IPS-18c (cell line): ENCODE results near the gene CCDC157.

ENCODE experiments used
- H3K4me3 ChIP-seq: 2 replicates; pipeline ENCODE4 v1.7.0; 2013; ENCODE audit warnings: low read depth, mild to moderate bottlenecking, low read length, moderate library complexity; ENCODE audit not compliant: insufficient read depth
- H3K9me3 ChIP-seq: one replicate; pipeline ENCODE4 v1.6.1; 2013; ENCODE audit warnings: mild to moderate bottlenecking, low read length, moderate library complexity; ENCODE audit not compliant: control insufficient read depth, insufficient read depth

CCDC157 gene

GRCh38 chr22:30340911-30341685 is 15.7 kb upstream of the CCDC157 start:
- Histone ChIP-seq H3K9me3 (no peaks in the 10 kb centered on the region), H3K4me3 (no peak overlapping the region)

- no peak overlapping the region for H3K4me3 ChIP-seq
Observed at GRCh38 chr22:30344447-30345200, 12.2 kb upstream of the CCDC157 start.

DNA sequence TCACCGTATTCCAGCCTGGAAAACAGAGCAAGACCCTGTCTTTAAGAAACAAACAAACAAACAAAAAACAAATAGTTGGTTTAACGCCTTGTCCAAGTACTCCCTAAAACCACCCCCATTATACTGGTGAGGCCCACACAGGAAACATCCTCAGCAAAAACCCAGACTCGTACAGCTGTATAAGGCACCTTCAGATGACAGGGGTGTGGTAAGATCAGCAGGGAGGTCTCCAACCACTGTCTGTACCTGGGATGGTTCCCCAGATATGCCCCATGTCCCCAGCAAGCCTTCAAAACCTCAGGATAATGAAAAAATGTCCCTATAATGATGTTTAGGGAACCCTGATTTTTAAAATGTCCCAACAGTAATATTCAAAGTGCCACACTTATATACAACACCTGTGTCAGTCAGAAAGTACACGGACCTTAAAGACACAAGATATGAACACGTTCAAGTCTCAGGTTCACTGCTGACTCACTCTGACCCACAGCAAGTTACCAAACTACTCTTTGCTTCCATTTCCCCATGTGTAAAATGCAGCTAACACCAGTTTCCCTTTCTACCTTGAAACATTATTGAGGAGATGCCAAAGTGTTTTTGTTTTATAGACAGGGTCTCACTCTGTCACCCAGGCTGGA is 9.4 kb upstream of the CCDC157 start:
- H3K4me3 ChIP-seq = no peak overlapping the region

More at GRCh38 chr22:30344447-30345200, 12.2 kb upstream of the CCDC157 start:
- no peaks in the 10 kb centered on the region for H3K9me3 ChIP-seq

GRCh38 chr22:30348404-30348803 is 8.4 kb upstream of the CCDC157 start:
- no peak overlapping the region for H3K4me3 ChIP-seq
- H3K9me3 ChIP-seq = no peaks in the 10 kb centered on the region

More for the DNA sequence above, 9.4 kb upstream of the CCDC157 start:
- no peaks in the 10 kb centered on the region for H3K9me3 ChIP-seq

DNA sequence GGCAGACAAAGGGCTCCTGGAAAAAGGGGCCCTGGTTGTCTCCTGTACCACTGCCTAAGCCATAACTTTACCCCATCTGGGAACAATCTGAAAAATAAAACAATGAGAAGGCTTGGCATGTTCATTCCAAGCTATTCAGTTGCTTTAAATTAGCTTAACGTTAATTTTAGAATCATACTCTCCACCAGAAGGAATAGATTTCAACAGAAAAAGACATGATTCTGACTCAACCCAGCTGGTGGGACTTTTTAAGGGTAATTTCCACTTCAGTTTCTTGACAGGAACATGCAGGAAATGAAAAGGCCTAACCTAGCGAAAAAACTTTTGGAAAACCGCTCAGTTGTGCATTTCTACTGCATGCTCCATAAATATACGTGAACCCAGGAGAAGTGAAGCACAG is 8.0 kb upstream of the CCDC157 start:
- no peaks in the 10 kb centered on the region for H3K9me3 ChIP-seq
- H3K4me3 ChIP-seq = no peak overlapping the region

DNA sequence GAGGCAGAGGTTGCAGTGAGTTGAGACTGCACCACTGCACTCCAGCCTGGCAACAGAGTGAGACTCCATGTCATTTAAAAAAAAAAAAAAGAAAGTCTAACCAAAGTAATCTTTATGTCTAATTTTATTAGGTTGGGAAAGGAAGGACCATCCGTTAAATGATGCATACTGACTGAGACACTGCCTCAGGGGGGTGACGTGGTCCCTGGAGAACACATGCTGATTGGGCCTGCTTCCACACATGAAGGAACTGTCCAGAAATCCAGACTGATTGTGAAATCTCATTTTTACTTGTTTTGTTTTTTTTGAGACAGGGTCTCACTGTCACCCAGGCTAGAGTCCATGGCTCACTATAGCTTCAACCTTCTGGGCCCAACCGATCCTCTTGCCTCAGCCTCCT is 5.6 kb upstream of the CCDC157 start:
- Histone ChIP-seq H3K4me3 (no peak overlapping the region), H3K9me3 (no peaks in the 10 kb centered on the region)

- H3K4me3 ChIP-seq = no peak overlapping the region
Observed at GRCh38 chr22:30354644-30355043, 2.2 kb upstream of the CCDC157 start.

DNA sequence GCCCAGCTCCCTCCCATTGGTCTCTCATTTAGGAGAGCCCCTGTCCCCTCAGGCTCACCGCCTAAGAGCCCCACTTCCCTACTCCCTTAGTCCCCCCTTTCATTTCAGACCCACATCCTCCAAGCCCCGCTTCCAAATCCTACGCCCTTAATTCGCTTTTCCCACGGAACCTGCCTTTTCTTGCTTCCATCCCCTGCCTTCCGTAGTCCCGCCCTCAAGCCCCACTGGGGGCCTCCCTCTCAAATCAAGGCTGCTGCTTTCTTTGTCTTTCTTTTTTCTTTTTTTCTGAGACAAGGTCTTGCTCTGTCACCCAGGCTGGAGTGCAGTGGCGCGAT is 396 bp downstream of the CCDC157 start:
- peak overlapping the region; percentile 97 for H3K4me3 ChIP-seq
- H3K9me3 ChIP-seq = no peaks in the 10 kb centered on the region

More at GRCh38 chr22:30354644-30355043, 2.2 kb upstream of the CCDC157 start:
- H3K9me3 ChIP-seq = no peaks in the 10 kb centered on the region

GRCh38 chr22:30357650-30358215 is 926 bp downstream of the CCDC157 start:
- Histone ChIP-seq H3K9me3 (no peaks in the 10 kb centered on the region), H3K4me3 (peak overlapping the region; percentile 97; the same call in 1 of the 2 replicates)

DNA sequence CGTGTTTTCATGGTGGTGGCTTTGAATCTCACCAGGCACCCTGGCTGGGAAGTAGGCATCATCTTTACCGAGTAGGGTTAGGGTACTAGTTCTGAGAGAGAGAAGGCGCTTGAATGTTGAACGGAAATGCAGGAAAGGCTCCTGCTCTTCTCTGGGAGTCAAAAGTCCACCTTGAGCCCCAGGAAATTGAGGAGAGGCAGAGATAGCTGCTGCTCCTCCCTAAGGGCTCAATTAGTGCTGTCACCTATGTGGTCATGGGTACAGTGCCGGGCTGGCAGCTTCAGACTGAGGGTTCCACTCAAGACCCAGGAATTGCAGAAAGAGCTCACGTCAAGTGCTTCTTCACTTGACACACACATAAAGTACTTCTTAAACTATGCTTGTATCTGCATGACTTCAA is 1.7 kb downstream of the CCDC157 start:
- H3K9me3 ChIP-seq = no peaks in the 10 kb centered on the region
- no peak overlapping the region for H3K4me3 ChIP-seq

- no peaks in the 10 kb centered on the region for H3K9me3 ChIP-seq
Observed at GRCh38 chr22:30361916-30362650, 5.3 kb downstream of the CCDC157 start.

DNA sequence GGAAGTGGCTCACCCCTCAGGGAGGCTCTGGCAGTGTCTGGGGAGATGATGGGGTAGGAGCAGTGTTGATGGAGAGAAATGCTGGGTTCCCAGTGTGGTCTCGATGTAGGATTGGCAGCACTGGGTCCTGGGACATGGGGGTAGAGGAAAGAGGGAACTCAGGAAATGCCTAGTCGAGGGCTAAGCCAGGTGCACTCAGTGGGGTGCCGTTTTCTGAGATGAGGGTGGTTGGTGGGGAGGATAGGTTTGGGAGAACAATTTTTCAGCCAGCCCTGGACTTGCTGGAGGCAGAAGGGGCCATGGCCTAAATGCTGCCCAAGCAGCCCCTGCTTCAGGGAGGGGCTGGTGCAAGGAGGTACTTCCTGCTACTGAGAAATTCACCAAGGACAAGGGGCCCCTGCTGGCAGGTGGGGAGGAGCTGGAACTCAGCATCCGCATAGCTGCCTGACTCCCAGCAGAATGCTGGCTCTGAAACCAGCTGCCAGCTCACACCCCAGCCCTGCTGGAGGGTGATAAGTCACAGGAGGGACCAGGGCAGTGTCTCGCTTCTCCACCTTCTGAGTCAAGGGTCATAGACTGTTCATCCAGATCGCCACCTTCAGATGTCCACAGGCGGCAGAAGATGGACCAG is 6.0 kb downstream of the CCDC157 start:
- H3K4me3 ChIP-seq = no peak overlapping the region
- no peaks in the 10 kb centered on the region for H3K9me3 ChIP-seq

More at GRCh38 chr22:30361916-30362650, 5.3 kb downstream of the CCDC157 start:
- H3K4me3 ChIP-seq = no peak overlapping the region

DNA sequence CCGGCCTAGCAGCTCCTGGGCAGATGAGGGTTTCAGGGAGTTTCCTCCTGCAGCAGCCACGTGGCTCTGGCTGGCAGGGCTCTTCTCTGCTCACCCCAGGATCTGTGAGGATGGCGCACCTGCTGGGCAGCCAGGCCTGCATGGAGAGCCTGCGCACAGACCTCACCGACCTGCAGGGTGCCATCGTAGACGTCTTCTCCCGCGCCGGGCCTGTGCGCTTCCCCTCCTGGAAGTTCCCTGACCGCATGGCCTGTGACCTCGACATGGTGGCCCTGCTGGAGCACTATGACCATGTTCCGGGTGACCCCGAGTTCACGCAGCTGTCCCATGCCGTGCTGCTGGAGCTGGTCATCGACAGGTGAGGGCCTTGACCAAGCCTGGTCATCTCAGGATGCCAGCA is 9.1 kb downstream of the CCDC157 start:
- Histone ChIP-seq H3K4me3 (no peak overlapping the region), H3K9me3 (no peaks in the 10 kb centered on the region)

GRCh38 chr22:30368420-30368819 is 11.6 kb downstream of the CCDC157 start:
- Histone ChIP-seq H3K9me3 (no peaks in the 10 kb centered on the region), H3K4me3 (no peak overlapping the region)

DNA sequence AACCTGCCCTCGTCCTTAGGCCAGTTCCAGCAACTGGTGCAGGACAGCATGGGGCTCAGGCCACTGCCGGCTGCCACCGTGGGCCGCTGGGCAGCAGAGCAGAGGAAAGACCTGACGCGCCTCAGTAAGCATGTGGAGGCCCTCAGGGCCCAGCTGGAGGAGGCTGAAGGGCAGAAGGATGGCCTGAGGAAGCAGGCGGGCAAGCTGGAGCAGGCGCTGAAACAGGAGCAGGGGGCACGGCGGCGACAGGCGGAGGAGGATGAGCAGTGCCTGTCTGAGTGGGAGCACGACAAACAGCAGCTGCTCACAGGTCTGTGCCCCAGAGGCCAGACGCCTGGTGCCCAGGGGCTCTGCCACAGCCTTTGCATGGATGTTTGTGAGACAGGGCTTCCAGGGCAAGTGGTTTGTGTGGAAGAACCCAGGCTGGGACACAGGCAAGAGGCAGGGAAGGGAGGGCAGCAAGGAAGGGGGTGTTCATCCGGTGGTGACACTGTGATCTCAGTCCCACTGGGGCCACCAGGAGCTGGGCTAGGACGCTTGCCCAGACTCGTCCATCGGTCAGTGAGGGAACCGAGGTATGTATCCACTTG is 13.9 kb downstream of the CCDC157 start:
- Histone ChIP-seq H3K9me3 (no peaks in the 10 kb centered on the region), H3K4me3 (no peak overlapping the region)

DNA sequence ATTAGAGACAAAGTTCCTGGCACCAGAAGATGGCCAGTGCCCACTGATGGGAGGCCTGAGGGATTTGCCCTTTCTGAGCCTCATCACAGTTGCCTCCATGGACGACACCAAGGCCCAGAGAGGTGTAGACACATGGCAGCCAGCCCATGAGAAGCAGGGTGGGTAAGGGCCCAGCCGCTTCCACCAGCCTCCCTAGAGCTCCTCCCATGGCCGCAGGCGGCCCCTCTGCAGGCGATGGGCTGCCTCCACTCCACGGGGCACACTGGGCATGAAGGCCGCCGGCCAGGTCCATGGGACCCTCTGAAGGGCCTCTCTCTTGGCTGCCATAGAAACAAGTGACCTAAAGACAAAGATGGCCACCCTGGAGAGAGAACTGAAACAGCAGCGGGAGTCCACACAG is 14.5 kb downstream of the CCDC157 start:
- Histone ChIP-seq H3K4me3 (no peak overlapping the region), H3K9me3 (no peaks in the 10 kb centered on the region)
